ENCODE results near the gene DISC1.
A peak's percentile ranks its signal among the peaks of the same experiment; 100 is the strongest.

Gene DISC1

GRCh38 chr1:231841616-231842344, 215.2 kb downstream of the DISC1 start:
- no peak overlapping the region for H3K4me3 ChIP-seq (replicated peaks in 1 of 2; ENCODE audit: low read depth in 2 of 2, low read length in 2 of 2)
- peak; percentile 64 to 65 for DNase-seq (ENCODE audit: low read depth in 2 of 2)
- no peak for TF ChIP-seq CTCF (IDR thresholded peaks at IDR 0.05; ENCODE audit: low read depth, low read length)

- TF ChIP-seq CTCF (IDR thresholded peaks at IDR 0.05; ENCODE audit: low read depth, low read length), result no peak
- no peak for DNase-seq (ENCODE audit: low read depth in 2 of 2)
- no peak overlapping the region for H3K4me3 ChIP-seq (replicated peaks in 1 of 2; ENCODE audit: low read depth in 2 of 2, low read length in 2 of 2)
Observed at GRCh38 chr1:231842441-231842840, 215.9 kb downstream of the DISC1 start.

- no peak for DNase-seq (ENCODE audit: low read depth in 2 of 2)
- H3K4me3 ChIP-seq (replicated peaks in 1 of 2; ENCODE audit: low read depth in 2 of 2, low read length in 2 of 2), result no peak overlapping the region
- TF ChIP-seq CTCF (IDR thresholded peaks at IDR 0.05; ENCODE audit: low read depth, low read length), result no peak
Observed at GRCh38 chr1:231844986-231845502, 218.5 kb downstream of the DISC1 start.

- no peak for TF ChIP-seq CTCF (IDR thresholded peaks at IDR 0.05; ENCODE audit: low read depth, low read length)
- no peak overlapping the region for H3K4me3 ChIP-seq (replicated peaks in 1 of 2; ENCODE audit: low read depth in 2 of 2, low read length in 2 of 2)
- DNase-seq (ENCODE audit: low read depth in 2 of 2), result no peak
Observed at GRCh38 chr1:231847612-231848397, 221.2 kb downstream of the DISC1 start.

GRCh38 chr1:231849981-231850380, 223.4 kb downstream of the DISC1 start:
- no peak for DNase-seq (ENCODE audit: low read depth in 2 of 2)
- no peak for TF ChIP-seq CTCF (IDR thresholded peaks at IDR 0.05; ENCODE audit: low read depth, low read length)
- H3K4me3 ChIP-seq (replicated peaks in 1 of 2; ENCODE audit: low read depth in 2 of 2, low read length in 2 of 2), result no peak overlapping the region

- TF ChIP-seq CTCF (IDR thresholded peaks at IDR 0.05; ENCODE audit: low read depth, low read length), result no peak
- DNase-seq (ENCODE audit: low read depth in 2 of 2), result peak in 1 of 2 donors; percentile 76
- no peak overlapping the region for H3K4me3 ChIP-seq (replicated peaks in 1 of 2; ENCODE audit: low read depth in 2 of 2, low read length in 2 of 2)
Observed at GRCh38 chr1:231850786-231851185, 224.2 kb downstream of the DISC1 start.

All from cardiac fibroblast (primary cell).